ENCODE measurements around the gene NUAK2. TPM values are rescaled to one million over a fixed set of nuclear protein-coding genes. Genes with fewer than 3 reads are reported as not detected.

The NUAK2 gene
- total RNA-seq, 1 donor from 2014 or later, result 17.7 TPM

- no peak for DNase-seq (ENCODE audit: extremely low read depth, low read depth, low spot score)
Measured at GRCh38 chr1:205323794-205324193, 2.2 kb upstream of the NUAK2 start.

- no peak for DNase-seq (ENCODE audit: extremely low read depth, low read depth, low spot score)
Measured at GRCh38 chr1:205321959-205322283, 376 bp upstream of the NUAK2 start.

- DNase-seq (ENCODE audit: extremely low read depth, low read depth, low spot score), result no peak
Measured at GRCh38 chr1:205319081-205320018, 2.2 kb downstream of the NUAK2 start.

GRCh38 chr1:205318231-205318991 lies 3.1 kb downstream of the NUAK2 start:
- no peak for DNase-seq (ENCODE audit: extremely low read depth, low read depth, low spot score)

GRCh38 chr1:205317311-205317917 lies 4.1 kb downstream of the NUAK2 start:
- no peak for DNase-seq (ENCODE audit: extremely low read depth, low read depth, low spot score)

GRCh38 chr1:205316161-205316566 lies 5.4 kb downstream of the NUAK2 start:
- no peak for DNase-seq (ENCODE audit: extremely low read depth, low read depth, low spot score)

GRCh38 chr1:205315008-205315618 lies 6.4 kb downstream of the NUAK2 start:
- no peak for DNase-seq (ENCODE audit: extremely low read depth, low read depth, low spot score)

- DNase-seq (ENCODE audit: extremely low read depth, low read depth, low spot score), result no peak
Measured at GRCh38 chr1:205313563-205314308, 7.8 kb downstream of the NUAK2 start.

GRCh38 chr1:205312866-205313562 lies 8.5 kb downstream of the NUAK2 start:
- DNase-seq (ENCODE audit: extremely low read depth, low read depth, low spot score), result no peak

- DNase-seq (ENCODE audit: extremely low read depth, low read depth, low spot score), result no peak
Measured at GRCh38 chr1:205310976-205311704, 10.4 kb downstream of the NUAK2 start.

GRCh38 chr1:205309741-205310140 lies 11.8 kb downstream of the NUAK2 start:
- no peak for DNase-seq (ENCODE audit: extremely low read depth, low read depth, low spot score)

GRCh38 chr1:205306929-205307566 lies 14.5 kb downstream of the NUAK2 start:
- no peak for DNase-seq (ENCODE audit: extremely low read depth, low read depth, low spot score)

- DNase-seq (ENCODE audit: extremely low read depth, low read depth, low spot score), result no peak
Measured at GRCh38 chr1:205304695-205305070, 16.9 kb downstream of the NUAK2 start.

- no peak for DNase-seq (ENCODE audit: extremely low read depth, low read depth, low spot score)
Measured at GRCh38 chr1:205304046-205304694, 17.4 kb downstream of the NUAK2 start.

GRCh38 chr1:205303247-205303888 lies 18.2 kb downstream of the NUAK2 start:
- DNase-seq (ENCODE audit: extremely low read depth, low read depth, low spot score), result no peak

GRCh38 chr1:205301842-205302588 lies 19.5 kb downstream of the NUAK2 start:
- DNase-seq (ENCODE audit: extremely low read depth, low read depth, low spot score), result no peak

Data from glomerular endothelial cell (primary cell).